Cardiac muscle cell (in vitro differentiated cells and primary cell): Measurements from ENCODE around the gene DOCK3. TPM values are rescaled to one million over a fixed set of nuclear protein-coding genes. Genes with fewer than 3 reads are reported as not detected.

Experiments used
- DNase-seq, 2 donors: peaks; one replicate each; pipeline versions ENCODE4 v3.0.0 to v3.0.0-alpha.2; 2010 to 2017; ENCODE audit warnings: low read depth in 1 of 2, low spot score in 1 of 2
- H3K27ac ChIP-seq: fragments of 200-600 bp; sonication (generic); 2 replicates; pipeline ENCODE4 v1.5.1; 2016
- H3K27me3 ChIP-seq: fragments of 200-600 bp; sonication (generic); 2 replicates; pipeline ENCODE4 v1.6.0; 2016; ENCODE audit warnings: control low read depth
- H3K36me3 ChIP-seq: fragments of 200-600 bp; sonication (generic); 2 replicates; pipeline ENCODE4 v1.5.1; 2016; ENCODE audit warnings: control low read depth
- H3K4me1 ChIP-seq: fragments of 200-600 bp; sonication (generic); 2 replicates; pipeline ENCODE4 v1.8.1; 2017; ENCODE audit warnings: low read depth, mild to moderate bottlenecking, mixed run types
- H3K4me3 ChIP-seq: fragments of 200-600 bp; sonication (generic); 2 replicates; pipeline ENCODE4 v1.5.1; 2016; ENCODE audit warnings: mild to moderate bottlenecking
- H3K9me3 ChIP-seq: fragments of 200-600 bp; sonication (generic); 2 replicates; pipeline ENCODE4 v1.5.1; 2017; ENCODE audit warnings: low read depth, mild to moderate bottlenecking, control low read depth
- CTCF ChIP-seq: IDR thresholded peaks from 2 replicates; pipeline ENCODE4 v1.5.1; 2012; ENCODE audit warnings: low read depth, mild to moderate bottlenecking, low read length
- polyA plus RNA-seq: library from polyadenylated mRNA; unstranded; fragments of >200 nt; fragmentation: Nextera tagmentation; extraction: Ambion mirVana; gene quantifications from 2 replicates; pipeline ENCODE4 v1.2.1, GENCODE V29; 2016
- total RNA-seq: library from RNA; depleted of rRNA; stranded (reverse); fragments of >200 nt; gene quantifications from 2 replicates; pipeline ENCODE4 v1.2.3, GENCODE V29; 2016

DOCK3 gene
- total and polyA plus RNA-seq, 2 experiments from 2014 or later, result 0.56 to 1.3 TPM

- Histone ChIP-seq H3K36me3 (peaks cover 52% of the 10 kb centered on the region), H3K4me1 (no peaks in the 10 kb centered on the region), H3K27ac (peak overlapping the region; percentile 43), H3K4me3 (no peak overlapping the region), H3K9me3 (no peaks in the 10 kb centered on the region), H3K27me3 (no peaks in the 10 kb centered on the region)
- no peak for TF ChIP-seq CTCF
- DNase-seq, result no peak
Measured at GRCh38 chr3:51429138-51429537, 754.4 kb downstream of the DOCK3 start.

Other genes with a start within 250 kb of the DOCK3 start
- gene CACNA2D2, start 171.3 kb upstream of the DOCK3 start, total RNA-seq, result 6.8 and 8.7 TPM in 2 replicates
- 5.4 TPM in 2 replicates for gene CACNA2D2, start 171.3 kb upstream of the DOCK3 start, polyA plus RNA-seq
- 34.1 and 39.4 TPM in 2 replicates for gene C3orf18, start 107.2 kb upstream of the DOCK3 start, total RNA-seq
- gene C3orf18, start 107.2 kb upstream of the DOCK3 start, polyA plus RNA-seq, result 33.6 and 37.0 TPM in 2 replicates
- 13.8 and 23.3 TPM in 2 replicates for gene HEMK1, start 105.4 kb upstream of the DOCK3 start, total RNA-seq
- 33.9 and 37.4 TPM in 2 replicates for gene HEMK1, start 105.4 kb upstream of the DOCK3 start, polyA plus RNA-seq
- 6.9 and 8.2 TPM in 2 replicates for gene CISH, start 63.2 kb upstream of the DOCK3 start, total RNA-seq
- 6.4 and 11.7 TPM in 2 replicates for gene CISH, start 63.2 kb upstream of the DOCK3 start, polyA plus RNA-seq
- 88.2 and 94.7 TPM in 2 replicates for gene MAPKAPK3, start 57.8 kb upstream of the DOCK3 start, total RNA-seq
- 77.3 and 94.2 TPM in 2 replicates for gene MAPKAPK3, start 57.8 kb upstream of the DOCK3 start, polyA plus RNA-seq